ENCODE results near the gene DAZ2.
"Not testable (repeated sequence)": the region's sequence is repeated elsewhere in the genome, so short reads cannot be mapped to it uniquely, and the experiment has no call there.

The DAZ2 gene

GRCh38 chrY:23219233-23219632, at the start of gene DAZ2:
DAZ2 (plus strand) TSS chrY:23219533; CDS start chrY:23219741, 208 bp downstream.
- DNase-seq: not testable (repeated sequence)

- not testable (repeated sequence) for DNase-seq
These were observed 20.4 kb upstream of the DAZ2 start, which contains the start of gene DAZ1 for GRCh38 chrY:23198908-23199307. DAZ1 (minus strand) TSS chrY:23199008; CDS start chrY:23198800, 208 bp downstream.

- not testable (repeated sequence) for DNase-seq
These were observed 11.9 kb upstream of the DAZ2 start for GRCh38 chrY:23207455-23207854.

GRCh38 chrY:23209802-23210495, 9.4 kb upstream of the DAZ2 start:
- not testable (repeated sequence) for DNase-seq

- not testable (repeated sequence) for DNase-seq
These were observed 8.7 kb upstream of the DAZ2 start for GRCh38 chrY:23210681-23211080.

Data from DMS 273 treated with DMSO at 0.1 percent for 48 hours (cell line).